ENCODE data around the gene INPP4B.

INPP4B gene

DNA sequence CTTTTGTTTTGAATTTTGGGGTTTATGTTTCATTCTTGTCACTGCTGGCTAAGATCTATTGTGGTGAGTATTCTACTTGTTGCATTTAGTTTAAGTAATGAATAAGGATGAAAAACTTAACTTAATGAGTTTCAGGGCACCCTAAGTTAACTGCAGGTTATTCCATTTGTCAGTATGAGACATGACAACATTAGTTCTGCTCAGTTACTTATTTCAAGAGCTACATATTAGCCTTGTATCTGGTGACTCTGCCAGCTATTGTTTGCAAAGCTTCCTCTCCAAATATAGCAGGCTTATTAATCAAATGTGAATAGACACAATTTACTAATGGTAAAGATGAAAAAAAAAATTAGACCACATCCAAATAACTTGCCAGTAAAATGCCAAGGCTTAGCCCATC is 642.6 kb downstream of the INPP4B start:
- Histone ChIP-seq H3K9ac (ENCODE audit: low read length in 2 of 2) (no peak overlapping the region), H3K9me3 (ENCODE audit: control insufficient read depth in 2 of 2, low read length in 2 of 2) (no peaks in the 10 kb centered on the region), H3K27ac (ENCODE audit: low read length) (no peak overlapping the region), H3K4me1 (ENCODE audit: control insufficient read depth, insufficient read depth, low read length) (no peaks in the 10 kb centered on the region), H3K27me3 (ENCODE audit: control insufficient read depth in 1 of 2, insufficient read depth in 2 of 2, low read length in 2 of 2) (no peaks in the 10 kb centered on the region), H3K36me3 (ENCODE audit: control insufficient read depth in 2 of 2, insufficient read depth in 2 of 2, low read length in 2 of 2) (no peaks in the 10 kb centered on the region), H3K4me3 (ENCODE audit: low read length in 2 of 2) (no peak overlapping the region)

DNA sequence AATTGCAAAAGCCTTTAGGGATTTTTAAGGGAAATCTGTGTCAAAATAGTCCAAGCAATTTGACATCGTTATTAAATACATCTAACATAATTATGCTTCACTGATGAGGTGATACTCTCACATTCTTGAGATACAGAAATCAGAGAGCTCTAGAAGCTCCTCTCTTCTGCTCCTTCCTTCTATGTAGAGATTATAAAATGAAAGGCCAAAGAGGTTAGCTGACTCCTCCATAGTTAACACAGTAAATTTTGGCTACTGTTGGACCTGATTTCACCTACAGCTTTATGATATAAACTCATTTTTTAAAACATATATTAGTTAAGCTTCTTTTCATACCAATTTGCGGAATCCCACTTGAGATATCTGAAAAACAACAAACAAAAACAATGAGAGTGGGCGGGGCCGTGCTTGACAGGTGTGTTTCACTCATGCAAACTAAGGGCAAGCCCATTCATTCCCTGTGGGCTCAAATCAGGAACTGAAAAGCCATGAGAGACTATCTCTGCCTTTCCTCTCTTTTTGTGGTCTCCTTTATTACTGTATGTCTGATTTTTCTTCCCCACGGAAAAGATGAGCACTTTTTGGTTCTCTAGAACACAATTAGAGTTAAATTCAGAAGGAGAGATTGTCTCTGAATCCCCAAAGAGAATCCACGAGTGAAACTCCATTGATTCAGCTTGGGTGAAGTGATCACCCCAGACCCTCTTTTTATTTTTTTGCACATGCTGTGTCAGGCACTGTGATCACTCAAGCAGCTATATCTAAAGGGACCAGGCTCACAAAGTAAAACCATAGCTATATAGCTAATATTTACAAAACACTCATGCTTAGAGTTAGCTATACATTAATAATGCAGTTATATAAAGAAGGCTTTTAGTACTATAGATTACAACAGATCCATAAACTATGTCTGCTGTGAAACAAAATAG is 643.4 kb downstream of the INPP4B start:
- Histone ChIP-seq H3K27me3 (ENCODE audit: control insufficient read depth in 1 of 2, insufficient read depth in 2 of 2, low read length in 2 of 2) (no peaks in the 10 kb centered on the region), H3K9ac (ENCODE audit: low read length in 2 of 2) (no peak overlapping the region)

DNA sequence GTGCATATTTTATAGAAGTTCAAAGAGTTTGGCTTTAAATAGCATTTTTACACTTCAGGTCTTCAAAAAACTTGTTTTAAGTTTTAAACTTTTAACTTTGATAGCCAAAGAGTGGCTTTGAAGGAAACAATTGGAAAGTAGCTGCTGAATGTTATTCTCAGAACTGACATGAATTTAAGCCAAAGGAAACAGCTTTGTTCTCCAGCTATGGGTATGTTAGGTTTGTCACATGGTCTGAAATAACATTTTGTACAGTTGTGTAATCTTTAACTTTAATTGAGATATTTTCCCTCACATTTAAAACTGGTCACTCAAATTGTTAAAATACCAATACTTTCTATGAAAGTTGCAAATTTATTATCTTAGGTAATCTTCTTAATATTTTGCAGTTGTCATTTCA is 645.1 kb downstream of the INPP4B start:
- H3K4me1 ChIP-seq (ENCODE audit: control insufficient read depth, insufficient read depth, low read length) = no peaks in the 10 kb centered on the region
- no peaks in the 10 kb centered on the region for H3K9me3 ChIP-seq (ENCODE audit: control insufficient read depth in 2 of 2, low read length in 2 of 2)
- H3K4me3 ChIP-seq (ENCODE audit: low read length in 2 of 2) = no peak overlapping the region
- no peak overlapping the region for H3K9ac ChIP-seq (ENCODE audit: low read length in 2 of 2)
- H3K36me3 ChIP-seq (ENCODE audit: control insufficient read depth in 2 of 2, insufficient read depth in 2 of 2, low read length in 2 of 2) = no peaks in the 10 kb centered on the region
- no peaks in the 10 kb centered on the region for H3K27me3 ChIP-seq (ENCODE audit: control insufficient read depth in 1 of 2, insufficient read depth in 2 of 2, low read length in 2 of 2)
- no peak overlapping the region for H3K27ac ChIP-seq (ENCODE audit: low read length)

More for the DNA sequence above, 643.4 kb downstream of the INPP4B start:
- Histone ChIP-seq H3K27ac (ENCODE audit: low read length) (no peak overlapping the region), H3K9me3 (ENCODE audit: control insufficient read depth in 2 of 2, low read length in 2 of 2) (no peaks in the 10 kb centered on the region), H3K4me3 (ENCODE audit: low read length in 2 of 2) (no peak overlapping the region), H3K4me1 (ENCODE audit: control insufficient read depth, insufficient read depth, low read length) (no peaks in the 10 kb centered on the region), H3K36me3 (ENCODE audit: control insufficient read depth in 2 of 2, insufficient read depth in 2 of 2, low read length in 2 of 2) (no peaks in the 10 kb centered on the region)

DNA sequence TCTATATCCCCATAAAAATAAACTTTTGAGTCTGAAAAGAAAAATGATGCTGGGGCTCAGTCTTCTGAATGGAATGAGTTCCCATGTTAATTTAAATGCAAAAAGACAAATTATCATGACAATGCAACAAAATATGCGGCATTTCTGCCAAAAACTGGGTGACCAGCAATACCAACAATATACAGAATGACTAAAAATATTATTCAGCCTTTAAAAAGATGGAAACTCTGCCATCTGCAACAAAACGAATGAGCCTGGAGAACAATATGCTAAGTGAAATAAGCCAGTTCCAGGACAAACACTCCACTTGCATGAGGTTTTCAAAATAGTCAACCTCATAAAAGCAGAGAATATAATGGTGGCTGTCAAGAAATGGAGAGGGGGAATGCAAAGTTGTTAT is 651.2 kb downstream of the INPP4B start:
- H3K9ac ChIP-seq (ENCODE audit: low read length in 2 of 2) = no peak overlapping the region
- no peaks in the 10 kb centered on the region for H3K9me3 ChIP-seq (ENCODE audit: control insufficient read depth in 2 of 2, low read length in 2 of 2)

DNA sequence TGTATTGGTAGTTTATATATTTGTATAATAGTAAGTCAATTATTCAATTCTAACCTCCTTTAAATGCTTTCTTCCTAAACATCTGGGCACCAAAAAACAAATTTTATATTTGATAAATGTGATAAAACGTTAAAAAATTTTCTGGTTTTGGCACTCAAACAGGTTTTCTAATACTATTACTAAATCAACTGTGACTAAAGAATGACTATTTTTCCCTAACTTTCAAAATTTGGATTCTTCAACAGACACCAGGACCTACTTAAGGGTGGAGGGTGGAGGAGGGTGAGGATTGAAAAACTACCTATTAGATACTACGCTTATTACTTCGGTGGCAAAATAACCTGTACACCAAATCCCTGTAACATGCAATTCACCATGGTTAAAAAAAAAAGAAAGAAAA is 654.2 kb downstream of the INPP4B start:
- no peaks in the 10 kb centered on the region for H3K9me3 ChIP-seq (ENCODE audit: control insufficient read depth in 2 of 2, low read length in 2 of 2)
- H3K4me3 ChIP-seq (ENCODE audit: low read length in 2 of 2) = no peak overlapping the region
- no peak overlapping the region for H3K9ac ChIP-seq (ENCODE audit: low read length in 2 of 2)

More for the DNA sequence above, 651.2 kb downstream of the INPP4B start:
- no peaks in the 10 kb centered on the region for H3K27me3 ChIP-seq (ENCODE audit: control insufficient read depth in 1 of 2, insufficient read depth in 2 of 2, low read length in 2 of 2)
- H3K4me3 ChIP-seq (ENCODE audit: low read length in 2 of 2) = no peak overlapping the region
- no peaks in the 10 kb centered on the region for H3K4me1 ChIP-seq (ENCODE audit: control insufficient read depth, insufficient read depth, low read length)
- peaks cover 0 to 4% of the 10 kb centered on the region in 2 donors for H3K36me3 ChIP-seq (ENCODE audit: control insufficient read depth in 2 of 2, insufficient read depth in 2 of 2, low read length in 2 of 2)
- H3K27ac ChIP-seq (ENCODE audit: low read length) = no peak overlapping the region

DNA sequence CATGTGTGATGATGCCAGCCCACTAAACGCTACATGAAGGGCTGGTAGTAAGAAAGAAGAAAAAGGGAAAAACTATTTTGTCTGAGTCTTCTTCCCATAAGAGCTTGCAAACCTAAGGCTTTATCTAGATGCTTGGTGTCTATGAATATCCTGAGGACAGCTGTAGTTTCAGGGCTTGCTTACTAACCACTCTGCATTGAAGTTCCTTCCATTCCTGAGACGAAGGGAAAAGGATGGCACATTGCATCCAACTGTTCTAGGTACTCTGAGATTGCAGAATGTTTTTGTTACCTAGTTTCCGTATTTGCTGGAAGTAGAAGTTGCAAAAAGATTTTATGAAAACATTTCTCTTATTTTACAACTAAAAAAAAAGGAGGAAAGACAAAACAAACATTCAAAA is 665.1 kb downstream of the INPP4B start:
- no peak overlapping the region for H3K9ac ChIP-seq (ENCODE audit: low read length in 2 of 2)
- H3K4me3 ChIP-seq (ENCODE audit: low read length in 2 of 2) = no peak overlapping the region
- H3K27ac ChIP-seq (ENCODE audit: low read length) = no peak overlapping the region
- no peaks in the 10 kb centered on the region for H3K36me3 ChIP-seq (ENCODE audit: control insufficient read depth in 2 of 2, insufficient read depth in 2 of 2, low read length in 2 of 2)
- no peaks in the 10 kb centered on the region for H3K27me3 ChIP-seq (ENCODE audit: control insufficient read depth in 1 of 2, insufficient read depth in 2 of 2, low read length in 2 of 2)
- no peaks in the 10 kb centered on the region for H3K9me3 ChIP-seq (ENCODE audit: control insufficient read depth in 2 of 2, low read length in 2 of 2)
- H3K4me1 ChIP-seq (ENCODE audit: control insufficient read depth, insufficient read depth, low read length) = no peaks in the 10 kb centered on the region

More for the DNA sequence above, 654.2 kb downstream of the INPP4B start:
- Histone ChIP-seq H3K27ac (ENCODE audit: low read length) (no peak overlapping the region), H3K27me3 (ENCODE audit: control insufficient read depth in 1 of 2, insufficient read depth in 2 of 2, low read length in 2 of 2) (no peaks in the 10 kb centered on the region), H3K4me1 (ENCODE audit: control insufficient read depth, insufficient read depth, low read length) (no peaks in the 10 kb centered on the region), H3K36me3 (ENCODE audit: control insufficient read depth in 2 of 2, insufficient read depth in 2 of 2, low read length in 2 of 2) (peaks cover 0 to 4% of the 10 kb centered on the region in 2 donors)

DNA sequence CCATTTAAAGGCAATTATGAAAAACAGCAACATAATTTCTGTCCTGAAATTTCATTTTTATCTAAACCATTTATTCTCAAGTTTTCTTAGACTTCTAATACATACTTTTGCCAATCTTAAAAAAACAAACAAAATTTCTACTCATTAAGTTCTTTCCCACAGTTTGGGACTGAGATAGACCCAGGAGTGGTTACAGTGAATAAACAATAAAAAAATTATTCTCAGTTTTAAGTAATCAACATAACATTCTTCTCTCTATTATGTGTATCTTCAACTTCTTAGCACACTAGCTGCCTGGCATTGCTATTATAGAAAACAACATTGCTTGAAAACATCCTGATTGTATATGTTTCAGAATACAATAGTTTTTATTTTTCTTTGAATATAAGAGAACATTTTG is 676.9 kb downstream of the INPP4B start:
- H3K4me1 ChIP-seq (ENCODE audit: control insufficient read depth, insufficient read depth, low read length) = no peaks in the 10 kb centered on the region
- H3K9ac ChIP-seq (ENCODE audit: low read length in 2 of 2) = no peak overlapping the region
- H3K36me3 ChIP-seq (ENCODE audit: control insufficient read depth in 2 of 2, insufficient read depth in 2 of 2, low read length in 2 of 2) = peaks cover 0 to 8% of the 10 kb centered on the region in 2 donors
- H3K9me3 ChIP-seq (ENCODE audit: control insufficient read depth in 2 of 2, low read length in 2 of 2) = no peaks in the 10 kb centered on the region
- no peak overlapping the region for H3K4me3 ChIP-seq (ENCODE audit: low read length in 2 of 2)
- H3K27ac ChIP-seq (ENCODE audit: low read length) = no peak overlapping the region
- no peaks in the 10 kb centered on the region for H3K27me3 ChIP-seq (ENCODE audit: control insufficient read depth in 1 of 2, insufficient read depth in 2 of 2, low read length in 2 of 2)

DNA sequence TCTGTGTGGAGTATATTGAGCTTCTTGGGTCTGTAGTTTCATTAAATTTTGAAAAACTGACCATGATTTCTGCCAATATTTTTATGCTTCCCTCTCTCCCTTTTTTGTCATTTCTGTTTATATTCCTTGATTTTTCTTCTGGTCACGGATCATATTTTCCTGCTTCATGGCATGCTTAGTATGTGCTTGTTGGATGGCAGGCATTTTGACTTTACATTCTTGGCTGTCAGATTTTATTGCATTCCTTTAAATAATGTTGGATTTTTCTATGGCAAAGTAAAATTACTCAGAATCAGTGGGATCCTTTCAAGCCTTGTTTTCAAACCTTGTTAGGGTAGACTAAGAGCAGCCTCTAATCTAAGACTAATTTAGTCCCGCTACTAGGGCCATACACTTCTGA is 677.9 kb downstream of the INPP4B start:
- Histone ChIP-seq H3K27me3 (ENCODE audit: control insufficient read depth in 1 of 2, insufficient read depth in 2 of 2, low read length in 2 of 2) (no peaks in the 10 kb centered on the region), H3K36me3 (ENCODE audit: control insufficient read depth in 2 of 2, insufficient read depth in 2 of 2, low read length in 2 of 2) (peaks cover 0 to 4% of the 10 kb centered on the region in 2 donors), H3K9me3 (ENCODE audit: control insufficient read depth in 2 of 2, low read length in 2 of 2) (no peaks in the 10 kb centered on the region), H3K4me1 (ENCODE audit: control insufficient read depth, insufficient read depth, low read length) (no peaks in the 10 kb centered on the region), H3K4me3 (ENCODE audit: low read length in 2 of 2) (no peak overlapping the region), H3K27ac (ENCODE audit: low read length) (no peak overlapping the region), H3K9ac (ENCODE audit: low read length in 2 of 2) (no peak overlapping the region)

DNA sequence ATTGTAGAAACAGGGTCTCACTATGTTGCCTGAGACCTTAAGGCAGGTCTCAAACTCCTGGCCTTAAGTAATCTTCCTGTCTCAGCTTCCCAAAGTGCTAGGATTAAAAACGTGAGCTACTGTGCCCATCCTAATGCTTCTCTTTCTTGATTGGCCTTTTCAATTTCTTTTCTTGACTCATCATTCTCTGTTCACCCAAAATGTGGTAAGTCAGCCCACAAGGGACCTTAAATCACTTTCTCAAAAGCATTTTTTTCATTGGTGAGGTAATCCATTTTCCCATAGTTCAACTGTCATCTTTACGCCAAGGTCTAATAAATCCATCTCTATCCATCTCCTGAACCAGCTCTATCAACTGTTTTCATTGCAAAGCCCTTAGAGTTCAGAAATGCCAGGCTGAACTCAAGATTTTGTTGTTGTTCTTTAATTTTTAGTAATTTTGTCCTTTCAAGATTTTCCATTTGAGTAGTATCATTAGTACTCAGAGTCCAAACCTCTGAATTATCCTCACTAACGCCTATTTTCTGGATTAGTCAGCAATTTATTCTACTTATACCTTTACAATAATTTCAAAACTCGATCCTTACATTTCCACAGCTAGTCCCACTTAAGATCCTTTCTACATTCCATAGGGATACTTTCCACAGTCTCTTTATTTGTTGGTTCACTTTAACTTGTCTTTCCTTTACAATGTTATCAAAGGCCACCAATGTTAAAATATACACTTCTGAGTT is 681.2 kb downstream of the INPP4B start:
- Histone ChIP-seq H3K9ac (ENCODE audit: low read length in 2 of 2) (no peak overlapping the region), H3K36me3 (ENCODE audit: control insufficient read depth in 2 of 2, insufficient read depth in 2 of 2, low read length in 2 of 2) (no peaks in the 10 kb centered on the region), H3K4me1 (ENCODE audit: control insufficient read depth, insufficient read depth, low read length) (peaks cover 3% of the 10 kb centered on the region), H3K27me3 (ENCODE audit: control insufficient read depth in 1 of 2, insufficient read depth in 2 of 2, low read length in 2 of 2) (no peaks in the 10 kb centered on the region), H3K27ac (ENCODE audit: low read length) (no peak overlapping the region), H3K4me3 (ENCODE audit: low read length in 2 of 2) (no peak overlapping the region), H3K9me3 (ENCODE audit: control insufficient read depth in 2 of 2, low read length in 2 of 2) (no peaks in the 10 kb centered on the region)

DNA sequence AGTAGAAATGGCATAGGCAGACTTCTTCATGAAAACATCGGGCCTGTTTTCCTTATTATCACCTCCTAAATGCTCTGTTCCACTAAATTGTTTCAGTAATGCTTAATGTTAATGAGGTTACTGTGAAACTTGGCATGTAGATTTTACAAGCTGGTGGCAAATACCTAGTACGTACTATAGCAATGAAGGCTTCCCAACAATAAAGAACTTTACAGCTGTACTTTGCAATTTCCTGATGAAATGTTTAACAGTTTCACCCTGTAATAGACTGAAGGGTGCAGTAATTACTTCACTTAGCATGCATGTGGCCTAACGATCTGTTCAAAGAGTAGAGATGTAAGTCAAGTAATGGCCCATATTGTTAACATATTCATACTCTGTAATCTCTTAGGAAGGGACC is 685.0 kb downstream of the INPP4B start:
- H3K27ac ChIP-seq (ENCODE audit: low read length) = no peak overlapping the region
- no peaks in the 10 kb centered on the region for H3K36me3 ChIP-seq (ENCODE audit: control insufficient read depth in 2 of 2, insufficient read depth in 2 of 2, low read length in 2 of 2)
- H3K4me1 ChIP-seq (ENCODE audit: control insufficient read depth, insufficient read depth, low read length) = peaks cover 3% of the 10 kb centered on the region
- no peak overlapping the region for H3K9ac ChIP-seq (ENCODE audit: low read length in 2 of 2)
- no peak overlapping the region for H3K4me3 ChIP-seq (ENCODE audit: low read length in 2 of 2)
- H3K9me3 ChIP-seq (ENCODE audit: control insufficient read depth in 2 of 2, low read length in 2 of 2) = no peaks in the 10 kb centered on the region
- H3K27me3 ChIP-seq (ENCODE audit: control insufficient read depth in 1 of 2, insufficient read depth in 2 of 2, low read length in 2 of 2) = no peaks in the 10 kb centered on the region

DNA sequence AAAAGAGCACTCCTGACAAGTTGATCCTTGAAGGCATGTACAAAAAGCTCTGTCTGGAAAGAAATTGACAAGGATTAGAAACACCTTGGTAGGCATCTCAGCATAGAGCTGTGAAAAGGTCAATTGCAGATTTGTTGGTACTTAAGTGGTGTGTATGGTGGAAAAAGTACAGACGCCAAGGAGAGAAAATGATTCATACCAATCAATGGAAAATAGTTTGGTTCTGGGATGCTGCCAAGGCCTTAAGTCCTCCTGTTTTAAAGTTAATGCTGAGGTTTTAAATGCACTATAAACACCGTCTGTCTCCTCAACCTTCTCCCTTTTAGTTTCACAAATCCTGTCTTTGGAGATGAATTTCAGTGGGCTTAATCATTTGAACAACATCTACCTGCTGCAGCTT is 685.6 kb downstream of the INPP4B start:
- peaks cover 3% of the 10 kb centered on the region for H3K4me1 ChIP-seq (ENCODE audit: control insufficient read depth, insufficient read depth, low read length)
- no peak overlapping the region for H3K4me3 ChIP-seq (ENCODE audit: low read length in 2 of 2)
- no peaks in the 10 kb centered on the region for H3K27me3 ChIP-seq (ENCODE audit: control insufficient read depth in 1 of 2, insufficient read depth in 2 of 2, low read length in 2 of 2)
- H3K9me3 ChIP-seq (ENCODE audit: control insufficient read depth in 2 of 2, low read length in 2 of 2) = no peaks in the 10 kb centered on the region
- H3K36me3 ChIP-seq (ENCODE audit: control insufficient read depth in 2 of 2, insufficient read depth in 2 of 2, low read length in 2 of 2) = no peaks in the 10 kb centered on the region
- H3K9ac ChIP-seq (ENCODE audit: low read length in 2 of 2) = no peak overlapping the region
- H3K27ac ChIP-seq (ENCODE audit: low read length) = no peak overlapping the region
